Measurements from ENCODE around the gene WDR88. TPM values are rescaled to one million over a fixed set of nuclear protein-coding genes. Genes with fewer than 3 reads are reported as not detected.
"Not testable (repeated sequence)": the region's sequence is repeated elsewhere in the genome, so short reads cannot be mapped to it uniquely, and the experiment has no call there.

Gene WDR88
- total RNA-seq, 1 donor from 2014 or later = not detected

DNA sequence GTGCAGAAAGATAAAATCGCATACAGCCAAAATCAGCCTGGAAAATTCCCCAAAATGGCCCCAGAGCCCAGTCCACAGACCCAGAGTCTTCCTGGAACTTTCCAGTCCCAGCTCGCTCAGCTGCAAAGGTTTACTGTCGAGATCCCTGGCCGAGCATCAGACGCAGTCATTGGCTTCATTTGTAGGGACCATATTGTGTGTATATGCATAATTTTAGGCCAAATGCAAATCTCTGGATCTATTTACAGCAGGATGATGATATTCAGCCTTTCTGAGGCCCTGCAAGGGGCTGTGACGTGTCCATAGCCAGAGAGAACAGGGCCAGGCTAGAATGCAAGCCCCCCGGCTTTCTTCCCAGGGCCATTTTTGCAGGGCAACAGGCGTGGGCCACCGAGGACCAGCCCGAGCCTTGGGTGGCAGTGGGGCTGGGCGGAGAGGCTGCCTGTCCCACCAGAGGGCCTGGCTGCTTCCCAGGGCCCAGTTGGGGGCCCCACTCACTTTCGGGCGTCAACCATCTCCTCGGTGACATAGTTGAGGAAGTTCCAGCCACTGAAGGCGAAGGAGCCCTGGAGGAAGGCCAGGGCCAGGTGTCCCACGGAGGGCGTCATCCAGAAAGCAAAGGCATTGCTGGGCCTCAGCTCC is 80.0 kb downstream of the WDR88 start:
- no peak for DNase-seq (ENCODE audit: low read depth)

GRCh38 chr19:33212436-33213172 is 80.7 kb downstream of the WDR88 start:
- no peak for DNase-seq (ENCODE audit: low read depth)

DNA sequence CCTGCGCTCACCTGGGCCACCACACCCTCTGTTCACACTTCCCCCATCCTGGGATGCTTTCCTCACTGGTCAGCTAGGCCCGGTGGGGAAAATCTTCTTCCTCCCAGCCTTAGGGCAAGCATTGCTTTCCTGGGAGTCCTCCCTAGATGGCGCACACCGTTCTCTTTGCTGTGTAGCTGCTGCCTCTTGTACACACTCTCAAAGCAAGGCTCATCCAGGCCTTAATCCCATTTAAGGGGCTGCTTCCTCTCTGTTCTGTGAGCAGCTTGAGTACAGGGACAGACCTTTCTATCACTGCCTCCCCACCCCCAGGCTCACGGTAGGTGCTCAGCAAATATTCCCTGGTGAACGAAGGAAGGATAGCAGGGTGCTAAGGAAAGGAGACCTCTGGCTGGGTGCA is 82.7 kb downstream of the WDR88 start:
- no peak for DNase-seq (ENCODE audit: low read depth)

GRCh38 chr19:33215438-33216197 is 83.7 kb downstream of the WDR88 start:
- no peak for DNase-seq (ENCODE audit: low read depth)

- no peak for DNase-seq (ENCODE audit: low read depth)
These were observed 84.4 kb downstream of the WDR88 start for GRCh38 chr19:33216198-33216830.

- DNase-seq (ENCODE audit: low read depth) = no peak
These were observed 86.0 kb downstream of the WDR88 start for GRCh38 chr19:33217881-33218280.

DNA sequence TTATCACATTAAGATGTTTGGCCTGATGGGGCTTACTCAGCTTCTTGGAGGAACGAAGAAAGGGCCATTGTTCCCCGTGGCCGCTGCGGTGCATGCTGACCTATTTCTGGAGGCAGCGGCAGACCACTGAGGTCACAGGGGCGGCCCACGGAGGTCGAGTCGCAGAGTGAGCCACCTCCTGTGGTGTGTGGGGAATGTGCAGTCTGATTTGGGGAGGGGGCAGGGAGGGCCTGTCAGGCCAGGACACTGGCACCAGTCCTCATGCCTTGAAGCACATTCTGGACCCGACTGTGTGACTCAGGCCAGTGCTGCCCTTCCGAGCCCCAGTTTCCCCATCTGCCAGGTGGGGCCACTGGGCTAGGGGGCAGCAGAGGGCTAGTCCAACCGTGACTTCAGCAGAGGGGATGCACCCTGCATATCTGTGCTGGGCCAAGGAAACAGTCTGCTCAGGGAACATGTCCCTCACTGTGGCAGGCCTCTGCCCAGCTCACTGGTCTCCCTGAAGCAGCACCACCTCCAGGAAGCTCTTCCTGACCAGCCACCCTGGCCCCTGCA is 87.4 kb downstream of the WDR88 start:
- no peak for DNase-seq (ENCODE audit: low read depth)

DNA sequence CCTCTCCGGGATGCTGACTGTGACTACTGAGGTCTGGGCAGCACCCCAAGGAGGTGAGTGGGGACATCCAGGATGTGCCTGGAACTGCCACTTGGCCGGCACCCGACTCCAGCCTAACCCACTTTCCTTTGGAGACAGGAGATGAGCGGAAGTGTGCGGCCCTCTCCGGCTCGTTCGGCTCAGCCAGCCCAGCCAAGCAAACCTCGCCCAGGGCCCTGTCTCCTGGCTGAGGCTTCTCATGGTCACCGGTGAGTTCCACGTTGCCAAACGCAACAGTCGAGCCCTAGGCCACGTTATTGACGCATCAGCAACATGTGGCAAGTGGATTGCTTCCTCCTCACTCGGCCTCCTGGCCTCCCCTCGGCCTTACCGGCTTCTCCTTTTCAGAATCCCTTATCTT is 88.2 kb downstream of the WDR88 start:
- no peak for DNase-seq (ENCODE audit: low read depth)

DNA sequence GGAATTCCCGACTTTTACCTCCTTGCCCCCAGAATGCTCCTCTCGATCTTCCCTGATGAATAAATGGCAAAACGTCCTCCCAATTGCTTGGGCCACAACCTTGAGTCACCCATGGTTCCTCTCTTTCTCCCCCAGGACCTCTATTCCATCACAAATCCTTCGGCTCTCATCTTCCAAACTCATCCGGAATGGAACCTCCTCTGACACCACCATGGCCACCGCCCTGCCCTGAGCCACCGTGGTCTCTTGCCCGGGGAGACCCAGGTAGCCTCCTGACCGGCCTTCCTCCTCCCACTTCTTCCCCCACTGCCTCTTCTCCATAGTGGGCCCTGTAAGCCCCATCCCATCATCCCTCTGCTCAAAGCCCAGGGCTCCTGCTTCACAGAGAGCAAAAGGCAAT is 88.8 kb downstream of the WDR88 start:
- DNase-seq (ENCODE audit: low read depth) = no peak

DNA sequence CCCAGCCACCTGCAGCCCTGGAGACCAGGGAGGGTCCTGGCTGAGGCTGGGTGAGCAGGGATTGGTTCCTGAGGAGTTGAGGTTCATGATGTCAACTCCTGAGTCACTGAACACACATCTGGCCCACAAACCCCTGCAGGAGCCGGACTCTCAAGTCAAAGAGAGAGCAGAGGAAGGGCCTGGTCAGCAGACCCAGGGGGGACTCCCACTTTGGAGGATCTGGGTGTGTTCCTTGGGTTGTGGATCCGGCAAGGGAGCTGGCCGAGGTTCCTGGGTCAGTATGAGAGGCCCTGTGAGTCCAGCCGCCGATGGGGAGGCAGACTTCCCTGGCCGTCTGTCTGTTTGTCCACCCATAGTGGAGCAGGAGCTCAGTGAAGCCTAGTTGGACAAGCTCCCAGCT is 89.7 kb downstream of the WDR88 start:
- no peak for DNase-seq (ENCODE audit: low read depth)

DNA sequence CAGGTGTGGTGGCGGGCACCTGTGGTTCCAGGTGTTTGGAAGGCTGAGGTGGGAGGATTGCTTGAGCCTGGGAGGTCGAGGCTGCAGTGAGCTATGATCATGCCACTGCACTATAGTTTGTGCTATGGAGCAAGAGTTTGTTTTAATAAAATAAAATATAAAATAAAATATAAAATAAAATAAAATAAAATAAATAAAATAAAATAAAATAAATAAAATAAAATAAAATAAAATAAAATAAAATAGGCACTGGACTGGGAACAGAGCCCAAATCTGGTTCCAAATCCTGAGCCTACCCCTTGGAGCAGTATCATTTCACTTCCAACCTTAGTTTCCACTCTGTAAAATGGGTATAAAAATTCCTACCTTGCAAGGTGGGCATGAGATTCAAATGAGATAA is 90.3 kb downstream of the WDR88 start:
- DNase-seq (ENCODE audit: low read depth) = not testable (repeated sequence)

- DNase-seq (ENCODE audit: low read depth) = no peak
These were observed 93.0 kb downstream of the WDR88 start for GRCh38 chr19:33224694-33225457.

Other genes starting within 250 kb of the WDR88 start
- gene CEP89, start 160.2 kb upstream of the WDR88 start, total RNA-seq = 8.7 and 22.4 TPM in 2 replicates
- 1.3 and 2.6 TPM in 2 replicates for gene FAAP24, start 159.9 kb upstream of the WDR88 start, total RNA-seq
- gene RHPN2, start 67.2 kb upstream of the WDR88 start, total RNA-seq = 46.5 and 92.1 TPM in 2 replicates
- 4.2 and 8.3 TPM in 2 replicates for gene GPATCH1, start 50.9 kb upstream of the WDR88 start, total RNA-seq
- gene LRP3, start 62.2 kb downstream of the WDR88 start, total RNA-seq = 6.3 and 11.4 TPM in 2 replicates
- not detected in 2 replicates for gene SLC7A10, start 93.7 kb downstream of the WDR88 start, total RNA-seq
- gene CEBPA, start 170.4 kb downstream of the WDR88 start, total RNA-seq = 0.35 and 0.99 TPM in 2 replicates
- 28.0 and 28.4 TPM in 2 replicates for gene CEBPG, start 241.6 kb downstream of the WDR88 start, total RNA-seq